OCI-LY7 (cell line): ENCODE results near the gene MRAP. TPM values are rescaled to one million over a fixed set of nuclear protein-coding genes. Genes with fewer than 3 reads are reported as not detected.

Source experiments
- BruUV-seq: library from RNA; stranded (reverse); fragments of 400-500 nt; replicated peaks from 2 replicates; lab custom pipeline; 2021; lab: Mats Ljungman, UMichigan
- CTCF ChIA-PET: fragments of 300-600 bp; sonication (Branson Sonifier 250); formaldehyde crosslinking; loops from one replicate; lab custom pipeline; 2022; ENCODE audit warnings: antibody characterized with exemption; ENCODE audit not compliant: unreplicated experiment; lab: Charles Lee
- POLR2A ChIA-PET: fragments of 300-600 bp; sonication (Branson Sonifier 250); formaldehyde crosslinking; loops from one replicate; lab custom pipeline; 2022; ENCODE audit warnings: antibody characterized with exemption; lab: Charles Lee
- DNase-seq: peaks from one replicate; pipeline ENCODE4 v3.0.0-alpha.2; 2015; ENCODE audit warnings: low spot score
- H2AFZ ChIP-seq: fragments of 200-600 bp; sonication (generic), shearing (Covaris generic); 2 replicates; pipeline ENCODE4 v1.6.1; 2014; ENCODE audit warnings: mild to moderate bottlenecking, antibody characterized with exemption, low read length, moderate library complexity
- H3K27ac ChIP-seq: fragments of 200-600 bp; sonication (generic); 2 replicates; pipeline ENCODE4 v1.5.1; 2014; ENCODE audit warnings: mixed run types, low read depth, mild to moderate bottlenecking, moderate library complexity, low read length, inconsistent platforms; ENCODE audit not compliant: poor library complexity, severe bottlenecking
- H3K36me3 ChIP-seq: fragments of 200-600 bp; sonication (generic); 2 replicates; pipeline ENCODE4 v1.6.1; 2014; ENCODE audit warnings: mild to moderate bottlenecking, antibody characterized with exemption, low read length, moderate library complexity, mixed read lengths; ENCODE audit not compliant: insufficient read depth
- H3K4me1 ChIP-seq: fragments of 200-600 bp; sonication (generic); 2 replicates; pipeline ENCODE4 v1.5.1; 2014; ENCODE audit warnings: mild to moderate bottlenecking, low read length; ENCODE audit not compliant: insufficient read depth, poor library complexity, severe bottlenecking
- H3K4me2 ChIP-seq: fragments of 200-600 bp; sonication (generic); 2 replicates; pipeline ENCODE4 v1.6.1; 2014; ENCODE audit warnings: mild to moderate bottlenecking, low read length
- H3K4me3 ChIP-seq: fragments of 200-600 bp; sonication (generic); 2 replicates; pipeline ENCODE4 v1.5.1; 2014; ENCODE audit warnings: mild to moderate bottlenecking, low read depth, low read length; ENCODE audit not compliant: poor library complexity, severe bottlenecking
- H3K79me2 ChIP-seq: fragments of 200-600 bp; sonication (generic); 2 replicates; pipeline ENCODE4 v1.6.1; 2016; ENCODE audit warnings: low read depth, mild to moderate bottlenecking, low read length, moderate library complexity, mixed read lengths; ENCODE audit not compliant: insufficient read depth
- H3K9me2 ChIP-seq: fragments of 200-600 bp; sonication (generic); 2 replicates; pipeline ENCODE4 v1.6.1; 2016; ENCODE audit warnings: mild to moderate bottlenecking, low read length, mixed read lengths; ENCODE audit not compliant: insufficient read depth
- H3K9me3 ChIP-seq: fragments of 200-600 bp; sonication (generic); 2 replicates; pipeline ENCODE4 v1.6.1; 2014; ENCODE audit warnings: mild to moderate bottlenecking, mixed run types, low read length, mixed read lengths
- H4K20me1 ChIP-seq: fragments of 200-600 bp; sonication (generic); 2 replicates; pipeline ENCODE4 v1.6.1; 2014; ENCODE audit warnings: mild to moderate bottlenecking, antibody characterized with exemption, low read length, moderate library complexity, mixed read lengths; ENCODE audit not compliant: insufficient read depth
- EZH2phosphoT487 ChIP-seq: fragments of 200-600 bp; sonication (generic); IDR thresholded peaks from 2 replicates; pipeline ENCODE4 v1.6.1; 2018; ENCODE audit warnings: low read depth, borderline replicate concordance, mild to moderate bottlenecking, mixed run types, antibody characterized with exemption, low read length, moderate library complexity, mixed read lengths
- intact Hi-C: fragments of 100-400 bp; cut with micrococcal nuclease; formaldehyde crosslinking; loops from one replicate; pipeline ENCODE4 v1.10.0; 2022; ENCODE audit not compliant: unreplicated experiment
- total RNA-seq, 2 experiments: library from RNA; depleted of rRNA in 1 of 2; stranded (reverse); fragments of >200 nt in 1 of 2; shearing (Covaris generic) in 1 of 2; gene quantifications; 2 replicates each; pipeline ENCODE4 v1.2.3, GENCODE V29; 2014 to 2022
- TF ChIP-seq, protein P1 (sequence below): fragments of 200-600 bp; sonication (generic); conservative IDR thresholded peaks from 2 replicates; pipeline ENCODE4 v1.5.1; 2014; ENCODE audit warnings: mild to moderate bottlenecking, antibody characterized with exemption, low read length, moderate library complexity, mixed read lengths

MRAP gene
- total RNA-seq, 2 experiments from 2014 or later = not detected

DNA sequence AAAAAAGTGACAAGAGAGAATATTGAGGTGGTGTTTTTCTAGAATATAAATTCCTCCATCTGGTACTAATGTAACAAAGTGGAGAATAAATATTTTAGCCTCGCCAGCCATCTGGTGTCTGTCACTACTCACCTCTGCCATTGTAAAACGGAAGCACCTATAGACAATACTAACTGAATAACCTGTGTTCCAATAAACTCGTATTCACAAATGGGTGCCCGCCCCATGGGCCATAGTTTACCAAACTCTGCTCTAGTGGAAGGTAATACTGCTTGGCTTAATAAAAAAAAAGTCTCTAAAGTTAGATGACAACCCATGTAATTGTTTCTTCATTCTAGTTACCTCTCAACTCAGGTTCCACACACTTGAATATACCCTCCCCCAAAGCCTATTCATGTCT lies 27.9 kb upstream of the MRAP start:
- no peak overlapping the region for H2AFZ ChIP-seq
- CTCF ChIA-PET = no interaction called here
- H4K20me1 ChIP-seq = 0 out of 2 replicates have a peak, but pooled peaks cover 4% of the 10 kb centered on the region
- POLR2A ChIA-PET = interaction anchor here (1.0 to 1.2 kb wide), 2 partner anchors 11 to 505 kb away, joined by 4 to 5 read pairs; no protein-coding TSS in a partner anchor
- H3K9me3 ChIP-seq = no peaks in the 10 kb centered on the region
- TF ChIP-seq, protein P1, sequence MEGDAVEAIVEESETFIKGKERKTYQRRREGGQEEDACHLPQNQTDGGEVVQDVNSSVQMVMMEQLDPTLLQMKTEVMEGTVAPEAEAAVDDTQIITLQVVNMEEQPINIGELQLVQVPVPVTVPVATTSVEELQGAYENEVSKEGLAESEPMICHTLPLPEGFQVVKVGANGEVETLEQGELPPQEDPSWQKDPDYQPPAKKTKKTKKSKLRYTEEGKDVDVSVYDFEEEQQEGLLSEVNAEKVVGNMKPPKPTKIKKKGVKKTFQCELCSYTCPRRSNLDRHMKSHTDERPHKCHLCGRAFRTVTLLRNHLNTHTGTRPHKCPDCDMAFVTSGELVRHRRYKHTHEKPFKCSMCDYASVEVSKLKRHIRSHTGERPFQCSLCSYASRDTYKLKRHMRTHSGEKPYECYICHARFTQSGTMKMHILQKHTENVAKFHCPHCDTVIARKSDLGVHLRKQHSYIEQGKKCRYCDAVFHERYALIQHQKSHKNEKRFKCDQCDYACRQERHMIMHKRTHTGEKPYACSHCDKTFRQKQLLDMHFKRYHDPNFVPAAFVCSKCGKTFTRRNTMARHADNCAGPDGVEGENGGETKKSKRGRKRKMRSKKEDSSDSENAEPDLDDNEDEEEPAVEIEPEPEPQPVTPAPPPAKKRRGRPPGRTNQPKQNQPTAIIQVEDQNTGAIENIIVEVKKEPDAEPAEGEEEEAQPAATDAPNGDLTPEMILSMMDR = no peak
- no peak for TF ChIP-seq EZH2phosphoT487
- DNase-seq = no peak
- no peaks in the 10 kb centered on the region for H3K9me2 ChIP-seq
- H3K79me2 ChIP-seq = peaks cover 18% of the 10 kb centered on the region; the same call in 1 of the 2 replicates
- H3K4me3 ChIP-seq = no peak overlapping the region
- intact Hi-C loops = loop anchor here (5.0 kb wide), 1 partner anchor 502 kb away; the partner anchor contains the start of gene PAXBP1
- H3K4me2 ChIP-seq = no peak overlapping the region
- peaks cover 2% of the 10 kb centered on the region for H3K4me1 ChIP-seq
- H3K27ac ChIP-seq = no peak overlapping the region
- peaks cover 84% of the 10 kb centered on the region for H3K36me3 ChIP-seq
- no TSS peak for BruUV-seq

DNA sequence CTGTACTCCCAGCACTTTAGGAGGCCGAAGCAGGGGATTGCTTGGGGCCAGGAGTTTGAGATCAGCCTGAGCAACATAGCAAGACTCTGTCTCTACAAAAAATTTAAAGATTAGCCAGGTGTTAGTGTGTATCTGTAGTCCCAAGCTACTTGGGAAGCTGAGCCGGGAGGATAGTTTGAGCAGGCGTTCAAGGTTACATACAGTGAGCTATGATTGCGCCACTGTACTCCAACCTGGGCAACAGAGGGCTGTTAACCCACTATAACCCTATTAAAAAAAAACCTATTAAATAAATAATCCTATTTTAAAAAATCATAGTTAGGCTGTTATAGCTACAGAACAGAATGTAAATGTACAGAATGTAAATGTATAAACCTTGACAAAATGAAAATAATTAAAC lies 22.0 kb upstream of the MRAP start:
- Histone ChIP-seq H3K4me1 (peaks cover 23% of the 10 kb centered on the region), H3K4me2 (no peak overlapping the region), H3K36me3 (peaks cover 35% of the 10 kb centered on the region), H3K27ac (no peak overlapping the region), H3K9me3 (no peaks in the 10 kb centered on the region), H3K4me3 (no peak overlapping the region), H3K9me2 (no peaks in the 10 kb centered on the region), H2AFZ (no peak overlapping the region), H4K20me1 (0 out of 2 replicates have a peak, but pooled peaks cover 4% of the 10 kb centered on the region), H3K79me2 (peaks cover 43% of the 10 kb centered on the region)
- CTCF ChIA-PET = no interaction called here
- TSS peak; percentile 43 for BruUV-seq
- DNase-seq = no peak
- intact Hi-C loops = loop anchor here (5.0 kb wide), 4 partner anchors 336 to 544 kb away; partner anchors contain the start of genes CFAP298 and SCAF4
- TF ChIP-seq EZH2phosphoT487 = no peak
- TF ChIP-seq, protein P1 = no peak
- POLR2A ChIA-PET = interaction anchor here (0.7 to 0.8 kb wide), 2 partner anchors 971 to 1369 kb away, joined by 3 read pairs; no protein-coding TSS in a partner anchor

DNA sequence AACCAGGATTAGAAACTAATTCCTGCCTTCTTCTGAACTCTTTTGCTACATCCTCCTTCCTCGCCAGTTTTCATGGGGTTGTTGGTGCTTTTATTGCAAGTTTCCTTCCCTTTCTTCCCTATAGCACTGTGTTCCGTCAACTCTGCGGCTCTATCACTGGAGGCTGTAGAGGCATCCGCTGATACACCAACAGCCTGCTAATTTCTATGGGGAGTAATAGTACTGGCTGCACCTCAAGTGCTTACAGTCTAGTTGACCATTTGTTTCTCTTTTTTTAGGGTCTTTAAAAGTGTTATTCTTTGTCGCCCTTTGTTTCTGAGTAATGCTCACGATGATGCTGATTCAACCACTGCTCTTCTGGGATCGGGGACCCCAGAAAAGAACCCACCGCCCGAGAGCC lies 20.6 kb upstream of the MRAP start:
- peaks cover 21% of the 10 kb centered on the region for H3K36me3 ChIP-seq
- ChIA-PET POLR2A (no interaction called here), CTCF (no interaction called here)
- no TSS peak for BruUV-seq
- H3K27ac ChIP-seq = peak overlapping the region; percentile 80
- peak overlapping the region; percentile 90 for H3K4me3 ChIP-seq
- DNase-seq = peak; percentile 51
- H3K4me1 ChIP-seq = peaks cover 23% of the 10 kb centered on the region
- no peaks in the 10 kb centered on the region for H3K9me2 ChIP-seq
- no peak for TF ChIP-seq EZH2phosphoT487
- TF ChIP-seq, protein P1 = no peak
- H3K79me2 ChIP-seq = peaks cover 35% of the 10 kb centered on the region
- peak overlapping the region; percentile 74 for H3K4me2 ChIP-seq
- H2AFZ ChIP-seq = peak overlapping the region; percentile 74; the same call in 1 of the 2 replicates
- H3K9me3 ChIP-seq = no peaks in the 10 kb centered on the region
- H4K20me1 ChIP-seq = no peaks in the 10 kb centered on the region
- intact Hi-C loops = loop anchor here (2.0 to 5.0 kb wide), 5 partner anchors 115 to 546 kb away; partner anchors contain the start of genes CFAP298, SCAF4 and URB1
